ENCODE measurements around the gene BIRC6.

- no peak for TF ChIP-seq CTCF (IDR thresholded peaks at IDR 0.05; ENCODE audit: insufficient read depth, low read length, poor library complexity, severe bottlenecking)
- TF ChIP-seq EZH2phosphoT487 (conservative IDR thresholded peaks at IDR 0.05; ENCODE audit: low read length): no peak
Observed at GRCh38 chr2:32627814-32628579, 271.2 kb downstream of the BIRC6 start, which contains the start of gene TTC27.
